Measurements from ENCODE around the gene EFCAB11. TPM values are rescaled to one million over a fixed set of nuclear protein-coding genes. Genes with fewer than 3 reads are reported as not detected.

The EFCAB11 gene
- total RNA-seq, 2 donors from 2014 or later: 5.8 to 7.7 TPM

DNA sequence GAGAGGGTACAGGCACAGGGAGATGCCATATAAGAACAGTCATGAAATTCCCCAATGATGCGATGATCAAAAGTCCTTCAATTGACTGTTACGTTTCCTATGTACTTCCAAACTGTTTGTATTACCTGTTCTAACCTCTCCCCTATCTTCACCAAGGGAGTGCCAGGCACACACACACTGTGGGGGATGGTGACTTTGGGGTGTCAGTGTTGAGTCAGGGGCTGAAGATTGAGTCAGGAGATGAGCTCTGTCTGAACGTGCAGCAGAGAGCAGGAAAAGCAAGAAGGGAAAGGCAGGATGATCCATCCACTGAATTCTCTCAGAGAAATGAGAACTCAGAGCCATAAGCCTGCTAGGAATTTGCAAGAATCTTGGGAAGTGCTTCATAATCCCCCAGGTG, 153.4 kb downstream of the EFCAB11 start:
- DNase-seq (no peak), ATAC-seq (no peak)
- intact Hi-C loops (cut with DNase I, micrococcal nuclease): no loop called here

DNA sequence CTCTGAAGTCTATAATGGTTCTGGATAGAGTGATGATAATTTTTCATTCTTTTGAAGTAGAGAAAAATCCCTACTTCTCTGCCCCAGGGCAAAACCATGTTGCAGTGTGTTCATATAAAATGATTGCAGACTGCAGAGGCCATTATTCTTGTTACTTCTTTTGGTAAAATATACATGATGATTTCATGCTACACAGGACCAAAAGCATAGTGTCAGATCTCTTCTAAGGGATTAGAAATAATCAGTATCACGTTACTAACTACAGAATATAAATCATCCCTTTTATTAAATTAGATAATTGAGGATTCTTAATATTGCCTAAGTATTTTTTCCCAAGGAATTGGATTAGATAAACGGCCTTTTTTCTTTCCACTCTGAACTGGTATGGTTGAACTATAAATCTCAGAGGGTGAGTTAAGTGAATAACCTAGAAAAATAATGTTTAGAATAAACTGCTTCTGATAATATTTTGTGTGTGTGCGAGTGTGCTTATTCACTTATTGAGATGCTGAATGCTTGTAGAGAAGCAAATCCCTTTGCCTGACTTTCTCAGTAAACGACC, 156.2 kb downstream of the EFCAB11 start:
- ATAC-seq (no peak), DNase-seq (no peak)
- intact Hi-C loops (cut with DNase I, micrococcal nuclease): no loop called here

DNA sequence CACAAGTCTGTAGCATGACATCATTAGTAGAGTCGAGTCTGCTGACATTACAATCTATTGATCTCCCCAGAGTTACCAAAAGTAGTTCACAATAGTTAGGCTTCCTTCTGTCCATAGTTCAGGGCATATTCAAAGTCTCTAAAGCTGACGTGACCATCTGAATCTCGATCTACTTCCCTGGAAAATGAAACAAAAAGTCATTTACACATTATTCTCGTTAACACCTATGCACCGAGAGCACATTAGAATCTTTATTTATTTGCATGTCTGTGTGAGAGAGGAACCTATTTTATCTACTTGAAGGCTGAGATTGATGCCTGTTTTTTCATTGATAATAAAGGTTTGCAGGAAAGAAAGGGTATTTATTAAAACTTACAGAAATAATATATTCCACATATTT, 157.4 kb downstream of the EFCAB11 start:
- ATAC-seq (no peak), DNase-seq (no peak)
- intact Hi-C loops (cut with DNase I, micrococcal nuclease): no loop called here

DNA sequence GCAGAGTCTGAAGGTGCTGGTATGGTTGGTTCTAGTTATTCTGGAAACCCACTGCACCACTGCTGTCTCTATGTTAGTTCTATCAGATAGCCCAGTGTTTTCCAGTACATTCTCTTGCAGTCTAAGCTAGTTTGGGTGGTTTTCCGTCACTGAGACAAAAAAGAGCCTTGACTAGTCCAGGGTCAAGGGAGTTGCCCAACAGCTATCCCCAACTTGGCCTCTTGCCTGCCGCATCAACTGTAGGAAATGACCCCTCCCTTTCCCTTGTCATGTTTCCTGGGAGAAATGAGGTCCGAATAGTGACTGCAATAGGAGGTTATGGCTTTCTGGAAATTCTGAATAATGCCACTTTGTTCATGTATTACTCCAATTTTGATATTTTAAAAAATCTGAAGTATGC, 160.4 kb downstream of the EFCAB11 start:
- DNase-seq (no peak), ATAC-seq (no peak)
- intact Hi-C loops (cut with DNase I, micrococcal nuclease): no loop called here

DNA sequence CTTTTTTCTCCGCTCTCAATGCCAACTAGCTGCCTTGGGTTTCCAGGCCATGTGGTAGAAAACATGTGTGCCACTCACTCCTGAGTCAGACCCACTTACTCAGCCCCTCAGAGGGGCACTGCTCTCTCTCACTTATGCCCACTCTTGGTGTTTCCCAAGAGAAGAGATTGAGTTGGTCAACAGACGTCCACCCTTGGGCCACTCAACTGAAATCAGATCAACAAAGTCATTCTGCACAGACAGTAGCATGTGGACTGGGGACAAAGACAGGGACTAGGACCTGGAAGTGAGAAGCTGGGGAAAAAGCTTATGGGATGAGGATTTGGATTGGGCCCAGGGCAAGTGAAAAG, 161.2 kb downstream of the EFCAB11 start:
- no peak for ATAC-seq
- DNase-seq: no peak
- intact Hi-C loops (cut with DNase I, micrococcal nuclease): no loop called here

DNA sequence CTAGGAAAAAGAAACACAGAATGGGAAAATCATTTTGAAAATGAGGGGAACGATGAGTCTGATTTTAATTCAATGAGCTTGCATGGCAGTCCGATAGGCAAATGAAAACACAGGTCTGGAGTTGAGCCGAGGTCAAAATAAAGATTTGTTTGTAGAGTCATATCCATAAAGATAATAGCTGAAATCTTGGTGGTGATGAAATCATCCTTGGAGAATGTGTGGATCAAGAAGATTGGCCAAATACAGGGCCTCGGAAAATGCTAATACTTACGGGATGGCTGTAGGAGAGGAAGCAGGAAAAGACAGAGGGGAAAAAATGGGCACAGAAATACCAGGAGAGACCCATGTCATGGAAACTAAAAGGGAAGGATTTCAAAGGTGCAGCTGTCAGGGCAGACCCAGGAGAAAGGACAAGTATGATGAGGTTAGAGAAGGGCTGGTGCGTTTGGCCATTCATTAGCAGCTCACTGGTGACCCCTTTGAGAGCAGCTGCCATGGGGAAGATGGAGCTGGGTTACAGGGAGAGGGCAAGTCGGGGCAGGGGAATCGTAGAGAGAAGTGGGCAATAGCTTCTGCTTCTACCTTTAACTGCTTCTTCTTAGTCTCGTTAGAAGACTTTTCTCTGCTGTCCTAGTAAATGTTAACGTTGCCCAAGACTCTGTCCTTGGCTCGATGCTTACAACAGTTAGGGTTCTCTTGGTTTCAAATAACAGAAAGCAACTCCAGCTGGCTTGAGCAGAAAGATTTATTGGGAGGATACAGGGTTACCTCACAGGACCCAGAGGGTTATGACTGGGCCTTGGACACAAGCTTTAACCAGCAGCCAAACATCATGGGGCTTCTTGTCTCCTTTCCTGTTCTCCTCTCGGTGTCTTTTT, 161.8 kb downstream of the EFCAB11 start:
- intact Hi-C loops (cut with DNase I, micrococcal nuclease): no loop called here
- ATAC-seq: no peak
- no peak for DNase-seq

DNA sequence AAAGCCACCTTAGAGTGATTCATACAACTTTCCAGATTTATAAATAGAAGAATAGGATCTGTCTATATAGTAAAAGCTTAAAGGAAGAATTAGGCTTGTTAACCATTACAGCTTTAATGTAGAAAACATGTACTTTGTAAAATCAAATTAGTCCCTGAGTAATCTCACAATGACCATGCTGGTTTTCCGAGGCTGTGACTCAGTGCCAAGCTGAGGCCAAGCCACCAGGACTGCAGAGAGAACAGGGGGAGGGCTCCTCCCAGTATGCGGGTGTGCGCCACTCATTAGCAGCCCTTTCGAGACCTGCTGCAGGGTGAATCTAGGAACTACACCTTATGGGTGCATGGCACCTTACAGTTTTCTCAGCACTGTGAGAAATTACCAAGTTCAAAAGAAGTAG, 167.0 kb downstream of the EFCAB11 start:
- intact Hi-C loops (cut with DNase I, micrococcal nuclease): no loop called here
- DNase-seq: no peak
- no peak for ATAC-seq

DNA sequence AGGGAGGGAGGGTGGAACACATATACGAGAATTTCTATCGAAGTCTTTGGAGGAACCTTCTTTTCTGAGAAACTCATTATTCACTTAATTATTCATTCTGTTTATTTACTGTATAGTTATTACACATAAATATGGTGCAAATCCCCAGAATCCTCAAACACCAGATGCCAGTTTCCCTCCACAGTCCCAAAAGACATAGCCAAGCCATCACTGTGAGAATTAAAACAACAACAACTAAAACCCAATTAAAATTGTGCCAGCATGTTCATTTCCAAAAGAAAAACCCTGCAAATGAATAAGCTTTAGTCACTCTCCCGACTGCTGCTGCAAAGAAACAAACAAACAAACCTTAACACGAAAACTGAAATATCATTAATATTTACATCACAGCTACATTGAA, 173.5 kb downstream of the EFCAB11 start:
- DNase-seq: no peak
- ATAC-seq: no peak
- intact Hi-C loops (cut with DNase I, micrococcal nuclease): no loop called here

DNA sequence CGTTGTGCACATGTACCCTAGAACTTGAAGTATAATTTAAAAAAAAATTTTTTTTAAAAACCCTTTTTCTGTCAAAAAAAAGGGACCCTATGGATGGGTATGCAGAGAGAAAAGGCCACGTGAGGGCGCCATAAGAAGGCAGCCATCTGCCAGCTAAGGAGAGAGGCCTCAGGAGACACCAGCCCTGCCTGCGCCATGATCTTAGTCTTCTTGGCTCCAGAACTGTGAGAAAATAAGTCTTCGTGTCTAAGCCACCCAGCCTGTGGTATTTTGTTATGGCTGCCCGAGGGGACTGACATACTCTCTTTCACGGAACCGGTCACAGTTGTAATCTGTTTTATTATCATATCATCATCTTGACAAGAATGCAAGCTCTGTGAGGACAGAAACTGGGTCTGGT, 174.8 kb downstream of the EFCAB11 start:
- DNase-seq: no peak
- intact Hi-C loops (cut with DNase I, micrococcal nuclease): no loop called here
- ATAC-seq: no peak

DNA sequence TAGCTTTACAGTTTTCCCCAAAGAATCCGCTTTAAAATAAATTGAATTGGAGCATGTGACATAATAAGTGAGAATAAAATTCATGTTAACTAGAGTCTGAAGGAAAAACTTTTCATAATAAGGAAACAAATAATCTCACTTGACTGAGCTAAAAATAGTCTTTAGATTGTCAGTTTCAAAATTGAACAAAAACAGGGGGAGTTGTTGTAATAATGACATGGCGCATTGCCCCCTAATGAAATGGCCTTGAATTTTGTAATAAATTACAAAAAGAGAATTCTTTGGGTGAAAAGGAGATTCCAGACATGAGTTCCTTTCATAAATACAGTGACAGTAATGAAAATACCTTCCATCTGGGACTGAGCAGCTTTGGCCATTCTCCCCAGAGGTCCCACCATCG, 178.6 kb downstream of the EFCAB11 start:
- ATAC-seq (no peak), DNase-seq (no peak)
- intact Hi-C loops (cut with DNase I, micrococcal nuclease): no loop called here

DNA sequence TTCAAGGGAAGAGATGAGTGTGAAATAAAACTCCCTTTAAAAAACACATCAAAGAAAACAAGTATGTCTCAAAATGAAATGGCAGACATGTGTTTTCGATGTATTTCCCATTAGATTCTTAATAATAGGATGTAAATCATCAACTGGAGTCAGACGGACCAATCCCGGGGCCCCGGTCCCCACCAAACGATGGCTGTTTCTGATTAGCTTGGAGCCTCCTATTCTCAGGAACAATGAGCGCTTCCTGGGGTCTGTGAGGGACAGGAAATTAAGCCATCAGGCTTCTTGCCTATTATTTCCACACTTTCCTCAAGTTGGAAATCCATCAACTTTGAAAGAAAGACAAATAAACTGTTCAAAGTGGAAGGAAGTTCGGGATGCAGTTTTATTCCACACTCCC, 179.4 kb downstream of the EFCAB11 start:
- intact Hi-C loops (cut with DNase I, micrococcal nuclease): no loop called here

DNA sequence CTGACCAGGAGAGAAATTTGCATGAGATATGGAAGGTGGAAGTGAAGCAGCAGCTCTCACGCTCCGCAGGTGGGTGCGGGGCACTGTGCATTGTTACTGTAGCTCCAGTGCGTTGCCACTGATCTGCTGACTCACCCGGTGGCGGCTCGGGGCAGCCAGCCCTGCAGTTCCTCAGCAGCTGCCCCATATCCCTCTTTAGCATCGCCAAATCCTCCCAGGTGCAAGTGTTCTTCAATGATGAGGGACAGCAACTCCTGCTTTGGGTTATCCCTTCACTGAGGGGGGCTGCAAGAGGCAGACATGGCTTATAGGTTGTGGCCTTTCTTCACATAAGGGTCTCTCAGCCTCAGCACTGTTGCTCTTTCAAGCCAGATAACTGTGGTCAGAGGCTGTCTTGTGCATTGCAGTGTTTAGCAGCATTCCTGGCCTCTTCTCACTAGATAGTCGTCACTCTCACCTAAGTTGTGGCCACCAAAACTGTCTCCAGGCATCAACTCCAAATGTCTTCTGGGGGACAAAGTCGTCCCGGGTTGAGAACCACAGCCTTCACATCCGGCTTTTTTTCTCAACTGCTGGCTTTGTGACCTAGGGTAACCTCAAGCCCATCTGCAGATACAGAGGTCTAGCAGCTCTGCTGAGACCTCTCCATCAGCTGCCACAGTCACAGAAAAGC, 180.8 kb downstream of the EFCAB11 start:
- DNase-seq (peak; percentile 56), ATAC-seq (peak; percentile 51)
- intact Hi-C loops (cut with DNase I, micrococcal nuclease): no loop called here

More for the DNA sequence above, 179.4 kb downstream of the EFCAB11 start:
- no peak for DNase-seq
- ATAC-seq: no peak

DNA sequence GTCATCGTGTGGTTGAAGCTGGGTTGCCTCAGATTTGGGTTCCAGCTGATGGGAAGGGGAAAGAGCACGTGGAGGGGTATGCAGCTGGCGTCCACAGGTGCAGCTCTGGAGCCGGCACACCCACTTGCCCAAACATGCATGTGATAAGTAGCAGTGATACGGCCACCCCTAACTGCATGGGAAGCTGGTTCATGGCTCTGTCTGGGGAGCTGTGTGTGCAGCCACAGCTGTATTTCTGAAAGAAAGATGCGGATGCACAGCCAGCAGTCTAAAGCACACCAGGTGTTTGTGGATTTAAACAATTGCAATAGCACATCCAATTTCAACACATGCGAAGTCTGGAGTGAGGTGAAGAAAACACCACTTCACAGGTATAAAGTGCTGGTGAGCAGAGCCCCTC, 181.4 kb downstream of the EFCAB11 start:
- intact Hi-C loops (cut with DNase I, micrococcal nuclease): no loop called here
- ATAC-seq (no peak), DNase-seq (no peak)

DNA sequence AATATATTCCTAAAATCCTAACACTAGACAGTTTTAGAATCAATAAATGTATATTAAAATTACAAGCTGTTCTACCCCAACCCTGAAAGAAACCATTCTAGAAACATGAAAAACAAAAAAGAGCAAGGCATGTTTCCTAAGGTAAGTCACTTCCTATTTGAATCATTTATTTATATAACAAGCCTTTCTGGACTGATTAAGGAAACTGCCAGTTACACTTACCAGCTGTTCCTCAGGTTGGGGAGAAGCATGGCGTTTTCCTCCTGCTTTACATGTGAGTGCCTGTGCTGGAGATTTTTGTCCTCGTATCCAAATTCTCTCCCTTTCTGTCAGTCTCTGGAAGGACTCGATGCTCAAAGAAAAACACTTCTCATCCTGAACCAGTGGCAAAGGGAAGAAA, 183.3 kb downstream of the EFCAB11 start:
- intact Hi-C loops (cut with DNase I, micrococcal nuclease): no loop called here
- ATAC-seq (no peak), DNase-seq (no peak)

DNA sequence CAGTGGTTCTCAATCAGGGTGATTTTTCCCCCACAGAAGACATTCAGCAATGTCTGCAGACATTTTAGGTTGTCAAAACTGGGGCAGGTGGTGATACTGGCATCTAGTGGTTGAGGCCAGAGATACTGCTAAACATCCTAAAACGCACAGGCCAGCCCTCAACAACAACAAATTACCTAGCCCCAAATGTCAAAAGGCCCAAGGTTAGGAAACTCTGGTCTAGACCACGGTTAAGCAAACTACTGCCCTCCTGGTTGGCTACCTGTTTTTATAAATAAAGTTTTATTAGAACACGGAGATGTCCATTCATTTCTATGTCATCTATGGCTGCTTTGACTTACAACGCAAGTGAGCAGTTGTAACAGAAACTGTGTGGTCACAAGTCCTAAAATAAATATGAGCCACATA, 186.7 kb downstream of the EFCAB11 start:
- ATAC-seq (peak; percentile 91), DNase-seq (peak in 1 of 2 donors; percentile 43)

DNA sequence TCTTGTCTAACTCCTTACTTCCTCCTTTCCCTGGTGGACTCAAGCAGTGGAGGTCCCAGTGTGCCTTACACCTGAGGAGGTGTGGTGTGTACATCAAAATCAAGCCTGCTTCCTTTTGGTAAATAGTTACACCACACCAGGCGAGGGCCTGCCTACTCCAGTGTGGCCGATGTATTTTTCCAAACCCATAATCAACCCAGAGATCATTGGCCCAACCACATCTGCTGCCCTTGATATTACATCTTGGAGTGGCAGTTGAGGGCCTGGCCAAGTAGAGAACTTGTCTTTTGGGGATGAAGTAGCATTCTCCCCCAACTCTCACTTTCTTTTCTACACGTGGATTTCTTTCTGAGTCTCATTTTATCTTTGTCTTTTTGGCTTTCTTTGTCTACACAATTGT, 187.4 kb downstream of the EFCAB11 start:
- no peak for DNase-seq
- intact Hi-C loops (cut with DNase I, micrococcal nuclease): no loop called here
- peak; percentile 42 for ATAC-seq

More for the DNA sequence above, 186.7 kb downstream of the EFCAB11 start:
- intact Hi-C loops (cut with DNase I, micrococcal nuclease): no loop called here

DNA sequence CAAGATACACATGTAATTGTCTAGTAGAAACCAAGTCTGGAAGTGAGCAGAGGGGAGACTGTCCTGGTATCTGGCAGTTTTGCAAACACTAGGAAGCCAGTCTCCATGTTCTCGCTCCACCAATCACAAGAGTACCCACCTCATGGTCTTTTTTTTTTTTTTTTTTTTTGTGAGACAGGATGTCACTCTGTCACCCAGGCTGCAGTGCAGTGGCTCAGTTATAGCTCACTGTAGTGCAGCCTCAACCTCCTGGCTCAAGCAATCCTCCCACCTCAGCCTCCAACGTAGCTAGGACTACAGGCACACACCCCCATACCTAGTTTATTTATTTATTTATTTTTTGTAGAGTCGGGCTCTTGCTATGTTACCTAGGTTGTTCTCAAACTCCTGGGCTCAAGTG, 189.2 kb downstream of the EFCAB11 start:
- intact Hi-C loops (cut with DNase I, micrococcal nuclease): no loop called here
- ATAC-seq: no peak
- DNase-seq: no peak

DNA sequence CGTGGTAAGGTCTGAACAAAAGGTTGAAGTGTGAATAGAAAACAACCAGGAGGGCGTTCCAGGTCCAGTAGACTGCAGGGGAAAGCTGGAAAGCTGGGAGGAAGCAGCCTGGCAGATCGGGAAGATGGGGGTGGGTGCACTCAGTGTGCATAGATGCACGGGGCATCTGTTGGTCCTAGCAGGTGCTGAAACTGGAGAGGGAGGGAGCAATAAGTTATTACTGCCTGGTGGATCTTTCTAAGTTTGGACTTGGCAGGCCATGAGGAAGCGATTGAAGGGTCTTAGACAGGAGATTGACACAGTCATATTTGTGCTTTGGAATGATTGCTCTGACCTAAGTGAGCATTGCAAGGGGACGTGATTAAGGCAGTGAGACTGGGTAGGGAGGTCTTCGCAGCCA, 194.4 kb downstream of the EFCAB11 start:
- DNase-seq (no peak), ATAC-seq (no peak)
- intact Hi-C loops (cut with DNase I, micrococcal nuclease): no loop called here

DNA sequence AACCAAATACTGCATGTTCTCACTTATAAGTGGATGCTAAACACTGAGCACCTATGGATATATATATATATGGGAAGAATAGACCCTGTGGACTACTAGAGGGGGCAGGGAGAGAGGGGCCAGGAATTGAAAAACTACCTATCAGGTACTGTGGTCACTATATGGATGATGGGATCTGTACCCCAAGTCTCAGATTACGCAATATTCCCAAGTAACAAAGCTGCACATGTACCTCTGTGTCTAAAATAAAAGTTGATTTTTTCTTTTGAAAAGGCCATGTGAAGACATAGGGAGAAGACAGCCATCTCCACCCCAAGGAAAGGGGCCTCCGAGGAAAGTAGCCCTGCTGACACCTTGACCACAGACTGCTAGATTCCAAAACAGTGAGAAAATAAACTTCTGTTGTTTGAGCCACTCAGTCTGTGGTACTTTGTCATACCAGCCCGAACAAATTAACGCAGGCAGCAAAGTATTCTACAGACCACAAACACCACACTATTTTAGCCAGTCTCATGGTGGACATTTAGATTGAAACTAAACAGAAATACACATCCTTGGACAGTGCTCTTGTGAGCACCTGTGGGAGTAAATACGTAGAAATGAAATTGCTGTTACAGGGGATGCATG, 197.1 kb downstream of the EFCAB11 start:
- ATAC-seq (no peak), DNase-seq (no peak)
- intact Hi-C loops (cut with DNase I, micrococcal nuclease): no loop called here

DNA sequence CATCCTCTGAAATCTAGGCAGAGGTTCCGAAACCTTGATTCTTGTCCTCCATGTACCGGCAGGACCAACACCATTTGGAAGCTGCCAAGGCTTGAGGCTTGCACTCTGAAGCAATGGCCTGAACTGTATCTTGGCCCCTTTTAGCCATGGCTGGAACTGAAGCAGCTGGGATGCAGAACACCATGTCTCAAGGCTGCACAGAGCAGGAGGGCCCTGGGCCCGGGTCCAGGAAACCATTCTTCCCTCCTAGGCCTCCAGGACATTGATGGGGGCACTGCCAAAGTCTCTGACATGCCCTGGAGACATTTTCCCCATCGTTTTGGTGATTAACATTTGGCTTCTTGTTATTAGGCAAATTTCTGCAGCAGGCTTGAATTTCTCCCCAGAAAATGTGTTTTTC, 198.7 kb downstream of the EFCAB11 start:
- intact Hi-C loops (cut with DNase I, micrococcal nuclease): no loop called here
- ATAC-seq (no peak), DNase-seq (no peak)

Measured in left colon (tissue), 2 donors.